Endothelial cell of hepatic sinusoid (primary cell): ENCODE results near the gene KLHL10.

Experiments
- in situ Hi-C: cut with HindIII; loops from 2 replicates; pipeline ENCODE4 v1.10.0; 2017; ENCODE audit warnings: low sequenced_read_pairs

KLHL10 gene

GRCh38 chr17:41892021-41892376 is 54.4 kb downstream of the KLHL10 start:
- in situ Hi-C loops, result loop anchor here (5.0 kb wide), 1 partner anchor 90 kb away; no protein-coding TSS in a partner anchor

- in situ Hi-C loops, result loop anchor here (5.0 kb wide), 1 partner anchor 89 kb away; no protein-coding TSS in a partner anchor
These were observed 55.8 kb downstream of the KLHL10 start for GRCh38 chr17:41893384-41893783.

- in situ Hi-C loops, result loop anchor here (5.0 kb wide), 1 partner anchor 87 kb away; no protein-coding TSS in a partner anchor
These were observed 57.2 kb downstream of the KLHL10 start for GRCh38 chr17:41894791-41895331.

- in situ Hi-C loops, result no loop called here
These were observed 58.0 kb downstream of the KLHL10 start for GRCh38 chr17:41895617-41896016.

GRCh38 chr17:41896726-41897125 is 59.1 kb downstream of the KLHL10 start:
- in situ Hi-C loops, result no loop called here
